HepG2 (cell line): ENCODE results near the gene IL17A.

ENCODE experiments used
- CAMTA2 ChIP-seq: sonication (generic); formaldehyde crosslinking; IDR thresholded peaks from 2 replicates; pipeline ENCODE4 v1.4.0; 2020; ENCODE audit warnings: mild to moderate bottlenecking, missing genetic modification reagents, borderline replicate concordance
- CTCF ChIP-seq: sonication (generic); formaldehyde crosslinking; IDR thresholded peaks from 2 replicates; pipeline ENCODE4 v1.5.0; 2020; ENCODE audit warnings: mild to moderate bottlenecking, missing genetic modification reagents, moderate library complexity
- EP300 ChIP-seq, 3 experiments: sonication (generic) in 1 of 3; formaldehyde crosslinking in 1 of 3; IDR thresholded peaks; 2 replicates each; pipeline versions ENCODE4 v1.5.1 to v1.6.1; 2011 to 2020; ENCODE audit warnings: low read depth in 2 of 3, low read length in 2 of 3, borderline replicate concordance in 1 of 3, improper control_type of control experiment in 1 of 3, mild to moderate bottlenecking in 1 of 3, missing genetic modification reagents in 1 of 3, moderate library complexity in 1 of 3
- ETV6 ChIP-seq: sonication (generic); formaldehyde crosslinking; conservative IDR thresholded peaks from 2 replicates; pipeline ENCODE4 v1.4.0; 2020; ENCODE audit warnings: missing genetic modification reagents
- EZH2 ChIP-seq: conservative IDR thresholded peaks from 2 replicates; pipeline ENCODE4 v1.6.1; 2012; ENCODE audit warnings: mild to moderate bottlenecking, low read depth, low read length, moderate library complexity
- MATR3 ChIP-seq: sonication (generic); formaldehyde crosslinking; IDR thresholded peaks from 2 replicates; pipeline ENCODE4 v1.4.0; 2020; ENCODE audit warnings: missing genetic modification reagents
- POLR2A ChIP-seq, 2 experiments: IDR thresholded peaks; 2 replicates each; pipeline ENCODE4 v1.6.1; 2011; ENCODE audit warnings: low read depth in 2 of 2, low read length in 2 of 2, mild to moderate bottlenecking in 1 of 2, moderate library complexity in 1 of 2; ENCODE audit not compliant: insufficient read depth in 1 of 2
- RXRA ChIP-seq: sonication (generic); formaldehyde crosslinking; IDR thresholded peaks from 2 replicates; pipeline ENCODE4 v1.5.1; 2020; ENCODE audit warnings: missing genetic modification reagents
- TCF7L2 ChIP-seq: IDR thresholded peaks from 2 replicates; pipeline ENCODE4 v1.6.1; 2011; ENCODE audit warnings: mild to moderate bottlenecking, low read depth, low read length, moderate library complexity
- TFE3 ChIP-seq: IDR thresholded peaks from 2 replicates; pipeline ENCODE4 v1.6.1; 2016
- U2AF1 ChIP-seq: fragments of 200-400 bp; formaldehyde crosslinking; optimal IDR thresholded peaks from 2 replicates; pipeline ENCODE3; 2017; ENCODE audit warnings: mild to moderate bottlenecking, low read depth, low read length
- TF ChIP-seq, protein P1 (sequence below): sonication (generic); formaldehyde crosslinking; IDR thresholded peaks from 2 replicates; pipeline ENCODE4 v1.5.0; 2020; ENCODE audit warnings: mild to moderate bottlenecking, missing genetic modification reagents, borderline replicate concordance
- TF ChIP-seq, protein P2 (sequence below), 2 experiments: IDR thresholded peaks; 2 replicates each; pipeline ENCODE4 v1.6.1; 2011 to 2012; ENCODE audit warnings: low read length in 2 of 2, borderline replicate concordance in 1 of 2, low read depth in 1 of 2, mild to moderate bottlenecking in 1 of 2, moderate library complexity in 1 of 2

GRCh38 chr6:52138284-52138683, 47.9 kb upstream of the IL17A start:
- no peak for TF ChIP-seq CAMTA2 (CRISPR knock-in tag)
- TF ChIP-seq CTCF, result no peak
- TF ChIP-seq, protein P1, sequence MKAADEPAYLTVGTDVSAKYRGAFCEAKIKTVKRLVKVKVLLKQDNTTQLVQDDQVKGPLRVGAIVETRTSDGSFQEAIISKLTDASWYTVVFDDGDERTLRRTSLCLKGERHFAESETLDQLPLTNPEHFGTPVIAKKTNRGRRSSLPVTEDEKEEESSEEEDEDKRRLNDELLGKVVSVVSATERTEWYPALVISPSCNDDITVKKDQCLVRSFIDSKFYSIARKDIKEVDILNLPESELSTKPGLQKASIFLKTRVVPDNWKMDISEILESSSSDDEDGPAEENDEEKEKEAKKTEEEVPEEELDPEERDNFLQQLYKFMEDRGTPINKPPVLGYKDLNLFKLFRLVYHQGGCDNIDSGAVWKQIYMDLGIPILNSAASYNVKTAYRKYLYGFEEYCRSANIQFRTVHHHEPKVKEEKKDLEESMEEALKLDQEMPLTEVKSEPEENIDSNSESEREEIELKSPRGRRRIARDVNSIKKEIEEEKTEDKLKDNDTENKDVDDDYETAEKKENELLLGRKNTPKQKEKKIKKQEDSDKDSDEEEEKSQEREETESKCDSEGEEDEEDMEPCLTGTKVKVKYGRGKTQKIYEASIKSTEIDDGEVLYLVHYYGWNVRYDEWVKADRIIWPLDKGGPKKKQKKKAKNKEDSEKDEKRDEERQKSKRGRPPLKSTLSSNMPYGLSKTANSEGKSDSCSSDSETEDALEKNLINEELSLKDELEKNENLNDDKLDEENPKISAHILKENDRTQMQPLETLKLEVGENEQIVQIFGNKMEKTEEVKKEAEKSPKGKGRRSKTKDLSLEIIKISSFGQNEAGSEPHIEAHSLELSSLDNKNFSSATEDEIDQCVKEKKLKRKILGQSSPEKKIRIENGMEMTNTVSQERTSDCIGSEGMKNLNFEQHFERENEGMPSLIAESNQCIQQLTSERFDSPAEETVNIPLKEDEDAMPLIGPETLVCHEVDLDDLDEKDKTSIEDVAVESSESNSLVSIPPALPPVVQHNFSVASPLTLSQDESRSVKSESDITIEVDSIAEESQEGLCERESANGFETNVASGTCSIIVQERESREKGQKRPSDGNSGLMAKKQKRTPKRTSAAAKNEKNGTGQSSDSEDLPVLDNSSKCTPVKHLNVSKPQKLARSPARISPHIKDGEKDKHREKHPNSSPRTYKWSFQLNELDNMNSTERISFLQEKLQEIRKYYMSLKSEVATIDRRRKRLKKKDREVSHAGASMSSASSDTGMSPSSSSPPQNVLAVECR (CRISPR knock-in tag), result no peak
- TF ChIP-seq EZH2, result no peak
- TF ChIP-seq ETV6 (CRISPR knock-in tag), result no peak
- no peak for TF ChIP-seq TCF7L2
- TF ChIP-seq, protein P2, sequence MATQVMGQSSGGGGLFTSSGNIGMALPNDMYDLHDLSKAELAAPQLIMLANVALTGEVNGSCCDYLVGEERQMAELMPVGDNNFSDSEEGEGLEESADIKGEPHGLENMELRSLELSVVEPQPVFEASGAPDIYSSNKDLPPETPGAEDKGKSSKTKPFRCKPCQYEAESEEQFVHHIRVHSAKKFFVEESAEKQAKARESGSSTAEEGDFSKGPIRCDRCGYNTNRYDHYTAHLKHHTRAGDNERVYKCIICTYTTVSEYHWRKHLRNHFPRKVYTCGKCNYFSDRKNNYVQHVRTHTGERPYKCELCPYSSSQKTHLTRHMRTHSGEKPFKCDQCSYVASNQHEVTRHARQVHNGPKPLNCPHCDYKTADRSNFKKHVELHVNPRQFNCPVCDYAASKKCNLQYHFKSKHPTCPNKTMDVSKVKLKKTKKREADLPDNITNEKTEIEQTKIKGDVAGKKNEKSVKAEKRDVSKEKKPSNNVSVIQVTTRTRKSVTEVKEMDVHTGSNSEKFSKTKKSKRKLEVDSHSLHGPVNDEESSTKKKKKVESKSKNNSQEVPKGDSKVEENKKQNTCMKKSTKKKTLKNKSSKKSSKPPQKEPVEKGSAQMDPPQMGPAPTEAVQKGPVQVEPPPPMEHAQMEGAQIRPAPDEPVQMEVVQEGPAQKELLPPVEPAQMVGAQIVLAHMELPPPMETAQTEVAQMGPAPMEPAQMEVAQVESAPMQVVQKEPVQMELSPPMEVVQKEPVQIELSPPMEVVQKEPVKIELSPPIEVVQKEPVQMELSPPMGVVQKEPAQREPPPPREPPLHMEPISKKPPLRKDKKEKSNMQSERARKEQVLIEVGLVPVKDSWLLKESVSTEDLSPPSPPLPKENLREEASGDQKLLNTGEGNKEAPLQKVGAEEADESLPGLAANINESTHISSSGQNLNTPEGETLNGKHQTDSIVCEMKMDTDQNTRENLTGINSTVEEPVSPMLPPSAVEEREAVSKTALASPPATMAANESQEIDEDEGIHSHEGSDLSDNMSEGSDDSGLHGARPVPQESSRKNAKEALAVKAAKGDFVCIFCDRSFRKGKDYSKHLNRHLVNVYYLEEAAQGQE (IDR thresholded peaks at IDR 0.05; ENCODE audit: borderline replicate concordance in 1 of 2, low read depth in 1 of 2, low read length in 2 of 2), result no peak
- no peak for TF ChIP-seq TFE3 (CRISPR knock-in tag)
- TF ChIP-seq RXRA (CRISPR knock-in tag), result no peak
- TF ChIP-seq MATR3, result no peak
- TF ChIP-seq POLR2A (IDR thresholded peaks at IDR 0.05; ENCODE audit: insufficient read depth in 1 of 2, low read depth in 2 of 2, low read length in 2 of 2), result no peak
- TF ChIP-seq U2AF1, result no peak
- TF ChIP-seq EP300 (IDR thresholded peaks at IDR 0.05; ENCODE audit: low read depth in 2 of 2, low read length in 2 of 2), result no peak
- TF ChIP-seq EP300 (CRISPR knock-in tag; IDR thresholded peaks at IDR 0.05; ENCODE audit: borderline replicate concordance), result no peak
